ENCODE results near the gene PTPRR.

DNA sequence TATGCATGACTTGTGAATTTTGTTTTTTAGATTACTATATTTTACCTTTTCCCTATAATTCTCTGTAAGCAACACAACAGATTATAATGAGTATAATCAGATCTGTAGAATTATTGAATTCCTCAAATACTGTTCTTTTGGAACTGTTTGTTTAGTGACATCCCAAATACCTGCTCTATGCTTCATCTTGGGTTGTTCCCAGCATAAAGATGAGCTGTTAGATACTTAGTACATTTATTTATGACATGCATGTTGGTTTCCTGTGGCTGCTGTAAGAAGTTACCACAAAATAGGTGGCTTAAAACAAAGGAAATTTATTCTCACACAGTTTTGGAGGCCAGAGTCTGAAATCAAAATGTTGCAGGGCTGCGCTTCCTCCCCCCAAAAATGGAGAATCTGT is 78.4 kb downstream of the PTPRR start:
- TF ChIP-seq EZH2 (IDR thresholded peaks at IDR 0.05; ENCODE audit: low read length, missing control alignments) (no peak), CTCF (conservative IDR thresholded peaks at IDR 0.05 in 1 of 2, IDR thresholded peaks at IDR 0.05 in 1 of 2; ENCODE audit: low read depth in 1 of 2, low read length in 2 of 2) (no peak)

All from fibroblast of lung (primary cell).